K562 (cell line): ENCODE measurements around the gene KRT82. TPM values are rescaled to one million over a fixed set of nuclear protein-coding genes. Genes with fewer than 3 reads are reported as not detected.

ENCODE experiments used
- ASH1L ChIP-seq: fragments of 450-650 bp; IDR thresholded peaks from 2 replicates; pipeline ENCODE4 v1.6.1; 2018; ENCODE audit warnings: borderline replicate concordance, mild to moderate bottlenecking, low read depth; ENCODE audit not compliant: partially characterized antibody
- NR4A1 ChIP-seq, 2 experiments: fragments of 250-450 bp in 1 of 2; fragments of 450-650 bp in 1 of 2; sonication (Bioruptor Pico) in 1 of 2; IDR thresholded peaks; 2 replicates each; pipeline versions ENCODE4 v1.4.0 to v1.6.1; 2016 to 2020; ENCODE audit warnings: mild to moderate bottlenecking in 2 of 2, missing compliant biosample characterization in 1 of 2, missing genetic modification characterization in 1 of 2, moderate library complexity in 1 of 2
- POLR2B ChIP-seq: fragments of 450-650 bp; IDR thresholded peaks from 2 replicates; pipeline ENCODE4 v1.6.1; 2018; ENCODE audit warnings: low read depth; ENCODE audit not compliant: partially characterized antibody
- POLR2H ChIP-seq: IDR thresholded peaks from 2 replicates; pipeline ENCODE4 v1.6.1; 2016; ENCODE audit warnings: missing genetic modification characterization, low read depth, mild to moderate bottlenecking, control low read depth, missing compliant biosample characterization, moderate library complexity
- SFPQ ChIP-seq: fragments of 200-400 bp; formaldehyde crosslinking; IDR thresholded peaks from 2 replicates; pipeline ENCODE4 v1.6.1; 2017; ENCODE audit warnings: mild to moderate bottlenecking, low read depth, low read length, moderate library complexity
- ZNF311 ChIP-seq: fragments of 250-450 bp; sonication (Bioruptor Pico); IDR thresholded peaks from 2 replicates; pipeline ENCODE4 v1.4.0; 2020; ENCODE audit warnings: mild to moderate bottlenecking, moderate library complexity
- ZNF347 ChIP-seq: fragments of 450-650 bp; formaldehyde crosslinking; IDR thresholded peaks from 2 replicates; pipeline ENCODE4 v1.4.0; 2020; ENCODE audit warnings: low read depth, mild to moderate bottlenecking, moderate library complexity
- polyA plus RNA-seq, 8 experiments: library from polyadenylated mRNA; depleted of rRNA in 4 of 8; stranded (reverse) in 5 of 8; unstranded in 3 of 8; fragments of >200 nt; fragmentation: Nextera tagmentation in 2 of 8; fragmentation: Illumina TruSeq in 1 of 8; extraction: Ambion mirVana in 2 of 8; extraction: Trizol in 1 of 8; gene quantifications; 2 replicates each; pipeline versions ENCODE4 v1.2.1 to v1.2.3, GENCODE V29; 2011 to 2014; ENCODE audit warnings: inconsistent platforms in 1 of 8, missing spikeins in 1 of 8
- total RNA-seq, 7 experiments: library from RNA; depleted of rRNA in 6 of 7; stranded (reverse); fragments of >200 nt in 6 of 7; fragmentation: Illumina TruSeq in 2 of 7; extraction: Trizol in 2 of 7; gene quantifications; 2 replicates each; pipeline versions ENCODE4 v1.2.1 to v1.2.3, GENCODE V29; 2011 to 2021; ENCODE audit warnings: low replicate concordance in 1 of 7
- TF ChIP-seq, protein P1 (sequence below): fragments of 450-650 bp; IDR thresholded peaks from 2 replicates; pipeline ENCODE4 v1.6.1; 2016; ENCODE audit warnings: mild to moderate bottlenecking, moderate library complexity
- TF ChIP-seq, protein P2 (sequence below): fragments of 250-450 bp; sonication (Bioruptor Pico); IDR thresholded peaks from 2 replicates; pipeline ENCODE4 v1.4.0; 2020; ENCODE audit warnings: mild to moderate bottlenecking, moderate library complexity
- TF ChIP-seq, protein P3 (sequence below): IDR thresholded peaks from 2 replicates; pipeline ENCODE4 v1.6.1; 2011; ENCODE audit not compliant: insufficient read length; ENCODE audit errors: extremely low read depth

The KRT82 gene
- total and polyA plus RNA-seq, 9 of the 15 experiments (the other 6 are each of a cell fraction or from before 2014, with no cell fraction given) = not detected

DNA sequence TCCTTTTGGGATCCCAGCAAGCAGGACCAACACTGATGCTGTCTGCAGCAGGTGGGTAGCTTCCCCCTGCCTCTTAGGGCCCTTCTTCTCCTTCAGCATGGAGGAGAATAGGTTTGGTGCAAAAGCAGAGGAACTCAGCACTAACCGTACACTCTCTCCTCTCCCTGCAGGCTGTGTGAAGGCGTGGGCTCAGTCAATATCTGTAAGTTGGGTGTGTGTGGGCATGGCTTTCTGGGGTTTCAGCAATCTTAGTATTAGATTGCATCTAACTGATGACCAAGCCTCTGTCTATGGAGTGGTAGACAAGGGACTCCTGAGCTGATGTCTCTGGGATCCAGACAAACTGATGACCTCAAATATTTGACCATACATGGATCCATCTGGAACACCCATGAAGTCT lies 53.2 kb downstream of the KRT82 start (continued):
- TF ChIP-seq, protein P1, sequence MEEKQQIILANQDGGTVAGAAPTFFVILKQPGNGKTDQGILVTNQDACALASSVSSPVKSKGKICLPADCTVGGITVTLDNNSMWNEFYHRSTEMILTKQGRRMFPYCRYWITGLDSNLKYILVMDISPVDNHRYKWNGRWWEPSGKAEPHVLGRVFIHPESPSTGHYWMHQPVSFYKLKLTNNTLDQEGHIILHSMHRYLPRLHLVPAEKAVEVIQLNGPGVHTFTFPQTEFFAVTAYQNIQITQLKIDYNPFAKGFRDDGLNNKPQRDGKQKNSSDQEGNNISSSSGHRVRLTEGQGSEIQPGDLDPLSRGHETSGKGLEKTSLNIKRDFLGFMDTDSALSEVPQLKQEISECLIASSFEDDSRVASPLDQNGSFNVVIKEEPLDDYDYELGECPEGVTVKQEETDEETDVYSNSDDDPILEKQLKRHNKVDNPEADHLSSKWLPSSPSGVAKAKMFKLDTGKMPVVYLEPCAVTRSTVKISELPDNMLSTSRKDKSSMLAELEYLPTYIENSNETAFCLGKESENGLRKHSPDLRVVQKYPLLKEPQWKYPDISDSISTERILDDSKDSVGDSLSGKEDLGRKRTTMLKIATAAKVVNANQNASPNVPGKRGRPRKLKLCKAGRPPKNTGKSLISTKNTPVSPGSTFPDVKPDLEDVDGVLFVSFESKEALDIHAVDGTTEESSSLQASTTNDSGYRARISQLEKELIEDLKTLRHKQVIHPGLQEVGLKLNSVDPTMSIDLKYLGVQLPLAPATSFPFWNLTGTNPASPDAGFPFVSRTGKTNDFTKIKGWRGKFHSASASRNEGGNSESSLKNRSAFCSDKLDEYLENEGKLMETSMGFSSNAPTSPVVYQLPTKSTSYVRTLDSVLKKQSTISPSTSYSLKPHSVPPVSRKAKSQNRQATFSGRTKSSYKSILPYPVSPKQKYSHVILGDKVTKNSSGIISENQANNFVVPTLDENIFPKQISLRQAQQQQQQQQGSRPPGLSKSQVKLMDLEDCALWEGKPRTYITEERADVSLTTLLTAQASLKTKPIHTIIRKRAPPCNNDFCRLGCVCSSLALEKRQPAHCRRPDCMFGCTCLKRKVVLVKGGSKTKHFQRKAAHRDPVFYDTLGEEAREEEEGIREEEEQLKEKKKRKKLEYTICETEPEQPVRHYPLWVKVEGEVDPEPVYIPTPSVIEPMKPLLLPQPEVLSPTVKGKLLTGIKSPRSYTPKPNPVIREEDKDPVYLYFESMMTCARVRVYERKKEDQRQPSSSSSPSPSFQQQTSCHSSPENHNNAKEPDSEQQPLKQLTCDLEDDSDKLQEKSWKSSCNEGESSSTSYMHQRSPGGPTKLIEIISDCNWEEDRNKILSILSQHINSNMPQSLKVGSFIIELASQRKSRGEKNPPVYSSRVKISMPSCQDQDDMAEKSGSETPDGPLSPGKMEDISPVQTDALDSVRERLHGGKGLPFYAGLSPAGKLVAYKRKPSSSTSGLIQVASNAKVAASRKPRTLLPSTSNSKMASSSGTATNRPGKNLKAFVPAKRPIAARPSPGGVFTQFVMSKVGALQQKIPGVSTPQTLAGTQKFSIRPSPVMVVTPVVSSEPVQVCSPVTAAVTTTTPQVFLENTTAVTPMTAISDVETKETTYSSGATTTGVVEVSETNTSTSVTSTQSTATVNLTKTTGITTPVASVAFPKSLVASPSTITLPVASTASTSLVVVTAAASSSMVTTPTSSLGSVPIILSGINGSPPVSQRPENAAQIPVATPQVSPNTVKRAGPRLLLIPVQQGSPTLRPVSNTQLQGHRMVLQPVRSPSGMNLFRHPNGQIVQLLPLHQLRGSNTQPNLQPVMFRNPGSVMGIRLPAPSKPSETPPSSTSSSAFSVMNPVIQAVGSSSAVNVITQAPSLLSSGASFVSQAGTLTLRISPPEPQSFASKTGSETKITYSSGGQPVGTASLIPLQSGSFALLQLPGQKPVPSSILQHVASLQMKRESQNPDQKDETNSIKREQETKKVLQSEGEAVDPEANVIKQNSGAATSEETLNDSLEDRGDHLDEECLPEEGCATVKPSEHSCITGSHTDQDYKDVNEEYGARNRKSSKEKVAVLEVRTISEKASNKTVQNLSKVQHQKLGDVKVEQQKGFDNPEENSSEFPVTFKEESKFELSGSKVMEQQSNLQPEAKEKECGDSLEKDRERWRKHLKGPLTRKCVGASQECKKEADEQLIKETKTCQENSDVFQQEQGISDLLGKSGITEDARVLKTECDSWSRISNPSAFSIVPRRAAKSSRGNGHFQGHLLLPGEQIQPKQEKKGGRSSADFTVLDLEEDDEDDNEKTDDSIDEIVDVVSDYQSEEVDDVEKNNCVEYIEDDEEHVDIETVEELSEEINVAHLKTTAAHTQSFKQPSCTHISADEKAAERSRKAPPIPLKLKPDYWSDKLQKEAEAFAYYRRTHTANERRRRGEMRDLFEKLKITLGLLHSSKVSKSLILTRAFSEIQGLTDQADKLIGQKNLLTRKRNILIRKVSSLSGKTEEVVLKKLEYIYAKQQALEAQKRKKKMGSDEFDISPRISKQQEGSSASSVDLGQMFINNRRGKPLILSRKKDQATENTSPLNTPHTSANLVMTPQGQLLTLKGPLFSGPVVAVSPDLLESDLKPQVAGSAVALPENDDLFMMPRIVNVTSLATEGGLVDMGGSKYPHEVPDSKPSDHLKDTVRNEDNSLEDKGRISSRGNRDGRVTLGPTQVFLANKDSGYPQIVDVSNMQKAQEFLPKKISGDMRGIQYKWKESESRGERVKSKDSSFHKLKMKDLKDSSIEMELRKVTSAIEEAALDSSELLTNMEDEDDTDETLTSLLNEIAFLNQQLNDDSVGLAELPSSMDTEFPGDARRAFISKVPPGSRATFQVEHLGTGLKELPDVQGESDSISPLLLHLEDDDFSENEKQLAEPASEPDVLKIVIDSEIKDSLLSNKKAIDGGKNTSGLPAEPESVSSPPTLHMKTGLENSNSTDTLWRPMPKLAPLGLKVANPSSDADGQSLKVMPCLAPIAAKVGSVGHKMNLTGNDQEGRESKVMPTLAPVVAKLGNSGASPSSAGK = no peak
- TF ChIP-seq, protein P2, sequence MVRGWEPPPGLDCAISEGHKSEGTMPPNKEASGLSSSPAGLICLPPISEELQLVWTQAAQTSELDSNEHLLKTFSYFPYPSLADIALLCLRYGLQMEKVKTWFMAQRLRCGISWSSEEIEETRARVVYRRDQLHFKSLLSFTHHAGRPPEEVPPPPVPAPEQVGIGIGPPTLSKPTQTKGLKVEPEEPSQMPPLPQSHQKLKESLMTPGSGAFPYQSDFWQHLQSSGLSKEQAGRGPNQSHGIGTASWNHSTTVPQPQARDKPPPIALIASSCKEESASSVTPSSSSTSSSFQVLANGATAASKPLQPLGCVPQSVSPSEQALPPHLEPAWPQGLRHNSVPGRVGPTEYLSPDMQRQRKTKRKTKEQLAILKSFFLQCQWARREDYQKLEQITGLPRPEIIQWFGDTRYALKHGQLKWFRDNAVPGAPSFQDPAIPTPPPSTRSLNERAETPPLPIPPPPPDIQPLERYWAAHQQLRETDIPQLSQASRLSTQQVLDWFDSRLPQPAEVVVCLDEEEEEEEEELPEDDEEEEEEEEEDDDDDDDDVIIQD (CRISPR knock-in tag) = no peak
- TF ChIP-seq ZNF347 (CRISPR knock-in tag) (no peak), ASH1L (no peak), SFPQ (no peak), POLR2B (no peak), ZNF311 (CRISPR knock-in tag) (no peak), NR4A1 (CRISPR knock-in tag; IDR thresholded peaks at IDR 0.05) (no peak), NR4A1 (tag; IDR thresholded peaks at IDR 0.05) (no peak), POLR2H (tag) (no peak)
- TF ChIP-seq, protein P3, sequence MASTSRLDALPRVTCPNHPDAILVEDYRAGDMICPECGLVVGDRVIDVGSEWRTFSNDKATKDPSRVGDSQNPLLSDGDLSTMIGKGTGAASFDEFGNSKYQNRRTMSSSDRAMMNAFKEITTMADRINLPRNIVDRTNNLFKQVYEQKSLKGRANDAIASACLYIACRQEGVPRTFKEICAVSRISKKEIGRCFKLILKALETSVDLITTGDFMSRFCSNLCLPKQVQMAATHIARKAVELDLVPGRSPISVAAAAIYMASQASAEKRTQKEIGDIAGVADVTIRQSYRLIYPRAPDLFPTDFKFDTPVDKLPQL = no peak
